ENCODE data around the gene C1QL4.

DNA sequence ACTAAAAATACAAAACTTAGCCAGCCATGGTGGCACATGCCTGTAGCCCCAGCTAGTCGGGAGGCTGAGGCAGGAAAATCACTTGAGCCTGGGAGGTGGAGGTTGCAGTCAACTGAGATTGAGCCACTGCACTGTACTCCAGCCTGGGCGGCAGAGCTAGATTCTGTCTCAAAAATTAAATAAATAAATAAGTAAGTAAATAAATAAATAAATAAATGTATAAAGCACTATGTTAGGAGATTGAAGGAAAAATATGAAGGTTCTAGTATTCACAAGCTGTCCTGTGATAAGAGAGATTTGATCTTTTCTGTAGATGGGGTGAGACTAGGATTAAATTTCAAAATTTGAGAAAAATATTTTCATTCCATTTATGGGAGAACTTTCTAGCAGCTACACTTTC, 15.4 kb upstream of the C1QL4 start:
- TF ChIP-seq, protein P1, sequence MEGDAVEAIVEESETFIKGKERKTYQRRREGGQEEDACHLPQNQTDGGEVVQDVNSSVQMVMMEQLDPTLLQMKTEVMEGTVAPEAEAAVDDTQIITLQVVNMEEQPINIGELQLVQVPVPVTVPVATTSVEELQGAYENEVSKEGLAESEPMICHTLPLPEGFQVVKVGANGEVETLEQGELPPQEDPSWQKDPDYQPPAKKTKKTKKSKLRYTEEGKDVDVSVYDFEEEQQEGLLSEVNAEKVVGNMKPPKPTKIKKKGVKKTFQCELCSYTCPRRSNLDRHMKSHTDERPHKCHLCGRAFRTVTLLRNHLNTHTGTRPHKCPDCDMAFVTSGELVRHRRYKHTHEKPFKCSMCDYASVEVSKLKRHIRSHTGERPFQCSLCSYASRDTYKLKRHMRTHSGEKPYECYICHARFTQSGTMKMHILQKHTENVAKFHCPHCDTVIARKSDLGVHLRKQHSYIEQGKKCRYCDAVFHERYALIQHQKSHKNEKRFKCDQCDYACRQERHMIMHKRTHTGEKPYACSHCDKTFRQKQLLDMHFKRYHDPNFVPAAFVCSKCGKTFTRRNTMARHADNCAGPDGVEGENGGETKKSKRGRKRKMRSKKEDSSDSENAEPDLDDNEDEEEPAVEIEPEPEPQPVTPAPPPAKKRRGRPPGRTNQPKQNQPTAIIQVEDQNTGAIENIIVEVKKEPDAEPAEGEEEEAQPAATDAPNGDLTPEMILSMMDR (conservative IDR thresholded peaks at IDR 0.05 in 1 of 2, IDR thresholded peaks at IDR 0.05 in 1 of 2; ENCODE audit: extremely low read depth in 1 of 2, insufficient read depth in 1 of 2, low read depth in 1 of 2, low read length in 2 of 2): no peak
- no peak for TF ChIP-seq EZH2 (IDR thresholded peaks at IDR 0.05; ENCODE audit: borderline replicate concordance, low read length)
